ENCODE measurements around the gene ALDOB. TPM values are rescaled to one million over a fixed set of nuclear protein-coding genes. Genes with fewer than 3 reads are reported as not detected.

ALDOB gene
- total and polyA plus RNA-seq, 2 of the 13 experiments (the other 11 are each of a cell fraction or from before 2014, with no cell fraction given), result 0.29 to 0.97 TPM

DNA sequence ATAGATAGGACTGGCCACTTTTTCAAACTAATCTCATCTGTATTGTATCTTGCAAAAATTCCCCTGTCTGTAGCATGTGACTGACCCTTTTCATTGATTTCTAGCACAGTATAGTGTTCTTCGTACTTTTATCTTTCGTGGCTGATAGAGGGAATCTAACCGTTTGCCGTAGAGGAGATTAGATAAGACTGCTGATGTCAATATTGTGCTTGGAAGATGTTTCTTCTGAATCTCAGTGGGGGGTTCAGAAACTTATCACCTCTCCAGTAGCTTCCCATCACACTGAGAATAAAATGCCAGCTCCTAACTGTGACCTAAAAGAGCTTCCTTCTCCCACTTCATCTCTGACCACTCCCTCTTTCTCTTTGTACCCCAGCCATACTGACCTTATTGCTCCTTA is 25.4 kb upstream of the ALDOB start:
- Histone ChIP-seq H3K4me2 (ENCODE audit: low read depth, low read length) (no peak overlapping the region), H3K27ac (ENCODE audit: extremely low read length, insufficient read depth, low read length) (no peak overlapping the region), H3K36me3 (replicated peaks in 1 of 2; ENCODE audit: control insufficient read depth in 1 of 2, insufficient read depth in 2 of 2, low read length in 2 of 2) (no peaks in the 10 kb centered on the region), H3K27me3 (ENCODE audit: control insufficient read depth in 1 of 2, insufficient read depth in 2 of 2, low read length in 2 of 2) (no peaks in the 10 kb centered on the region), H3K9ac (ENCODE audit: insufficient read depth, low read depth, low read length) (no peak overlapping the region), H3K4me3 (replicated peaks in 1 of 3; ENCODE audit: insufficient read depth in 1 of 3, low read depth in 2 of 3, low read length in 3 of 3) (no peak overlapping the region), H2AFZ (ENCODE audit: low read length) (no peak overlapping the region), H3K9me3 (ENCODE audit: low read length) (no peaks in the 10 kb centered on the region), H3K79me2 (ENCODE audit: insufficient read depth, low read length) (no peaks in the 10 kb centered on the region), H4K20me1 (ENCODE audit: insufficient read depth, low read length) (no peaks in the 10 kb centered on the region), H3K4me1 (ENCODE audit: insufficient read depth, low read length) (peaks cover 63% of the 10 kb centered on the region)
- ChIA-PET POLR2A (interaction anchor here (1.0 kb wide), 1 partner anchor 107 kb away, joined by 3 read pairs; no protein-coding TSS in a partner anchor), CTCF (ENCODE audit: low intra/inter-chr PET ratio, low total read pairs) (interaction anchor here (1.2 kb wide), 1 partner anchor 106 kb away, joined by 4 read pairs; no protein-coding TSS in a partner anchor)
- 45% methylated on average over 4 of the region's 4 CpGs for WGBS (ENCODE audit: low lambda C conversion rate)
- DNase-seq (ENCODE audit: low spot score), result no peak
- ATAC-seq, result no peak
- TF ChIP-seq ZNF446 (CRISPR knock-in tag; IDR thresholded peaks at IDR 0.05), result no peak
- TF ChIP-seq, protein P1, sequence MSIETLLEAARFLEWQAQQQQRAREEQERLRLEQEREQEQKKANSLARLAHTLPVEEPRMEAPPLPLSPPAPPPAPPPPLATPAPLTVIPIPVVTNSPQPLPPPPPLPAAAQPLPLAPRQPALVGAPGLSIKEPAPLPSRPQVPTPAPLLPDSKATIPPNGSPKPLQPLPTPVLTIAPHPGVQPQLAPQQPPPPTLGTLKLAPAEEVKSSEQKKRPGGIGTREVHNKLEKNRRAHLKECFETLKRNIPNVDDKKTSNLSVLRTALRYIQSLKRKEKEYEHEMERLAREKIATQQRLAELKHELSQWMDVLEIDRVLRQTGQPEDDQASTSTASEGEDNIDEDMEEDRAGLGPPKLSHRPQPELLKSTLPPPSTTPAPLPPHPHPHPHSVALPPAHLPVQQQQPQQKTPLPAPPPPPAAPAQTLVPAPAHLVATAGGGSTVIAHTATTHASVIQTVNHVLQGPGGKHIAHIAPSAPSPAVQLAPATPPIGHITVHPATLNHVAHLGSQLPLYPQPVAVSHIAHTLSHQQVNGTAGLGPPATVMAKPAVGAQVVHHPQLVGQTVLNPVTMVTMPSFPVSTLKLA (IDR thresholded peaks at IDR 0.05), result no peak
- in situ Hi-C loops (cut with HindIII; ENCODE audit: extremely low pct_ligation_motif_present, low pct_unique_long_range_greater_than_20kb) (no loop called here), intact Hi-C loops (cut with micrococcal nuclease; ENCODE audit: unreplicated experiment) (no loop called here)
- FAIRE-seq, result no peak
- no TSS peak for BruUV-seq (replicated peaks)

DNA sequence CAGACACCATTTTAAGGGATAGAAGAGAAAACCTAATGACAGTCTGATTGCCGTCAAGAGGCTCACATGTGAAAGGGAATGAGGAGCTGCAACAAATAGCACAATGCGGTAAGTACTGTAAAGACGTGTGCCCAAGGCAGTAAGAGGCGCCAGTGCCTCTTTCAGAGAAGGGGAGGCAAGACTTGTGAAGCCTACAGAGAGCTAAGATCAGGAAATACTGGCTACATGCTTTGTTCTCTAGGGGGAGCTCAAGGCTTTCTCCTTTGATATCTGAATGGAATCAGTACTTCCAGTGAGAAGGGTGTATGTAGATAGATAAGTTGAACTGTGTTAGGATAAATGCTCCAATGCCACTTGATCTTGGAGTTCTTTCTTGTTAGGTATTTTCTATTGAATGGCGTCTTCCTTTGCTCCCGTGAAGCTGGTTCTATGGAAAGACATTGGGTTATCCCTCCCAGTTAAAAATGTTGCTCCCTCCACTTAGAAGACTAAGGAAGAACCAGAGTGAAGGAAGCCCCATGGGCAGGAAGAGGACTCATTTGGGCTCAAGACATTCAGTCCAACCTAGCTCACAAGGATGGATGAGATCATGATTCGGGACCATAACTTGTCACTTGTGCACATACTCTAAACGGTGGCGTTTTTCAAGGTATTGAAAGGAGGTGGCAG is 23.5 kb upstream of the ALDOB start:
- Histone ChIP-seq H3K27me3 (ENCODE audit: control insufficient read depth in 1 of 2, insufficient read depth in 2 of 2, low read length in 2 of 2) (no peaks in the 10 kb centered on the region), H3K9me3 (ENCODE audit: low read length) (no peaks in the 10 kb centered on the region), H4K20me1 (ENCODE audit: insufficient read depth, low read length) (no peaks in the 10 kb centered on the region), H3K4me1 (ENCODE audit: insufficient read depth, low read length) (peaks cover 52% of the 10 kb centered on the region), H3K27ac (ENCODE audit: extremely low read length, insufficient read depth, low read length) (no peak overlapping the region), H3K4me3 (replicated peaks in 1 of 3; ENCODE audit: insufficient read depth in 1 of 3, low read depth in 2 of 3, low read length in 3 of 3) (no peak overlapping the region), H3K9ac (ENCODE audit: insufficient read depth, low read depth, low read length) (no peak overlapping the region), H3K4me2 (ENCODE audit: low read depth, low read length) (no peak overlapping the region), H3K79me2 (ENCODE audit: insufficient read depth, low read length) (no peaks in the 10 kb centered on the region), H2AFZ (ENCODE audit: low read length) (peak overlapping the region; percentile 38), H3K36me3 (replicated peaks in 1 of 2; ENCODE audit: control insufficient read depth in 1 of 2, insufficient read depth in 2 of 2, low read length in 2 of 2) (no peaks in the 10 kb centered on the region)
- CTCF ChIA-PET (ENCODE audit: low intra/inter-chr PET ratio, low total read pairs), result interaction anchor here (0.7 to 2.8 kb wide), 5 partner anchors 71 to 147 kb away, joined by 5 to 32 read pairs (median 9); no protein-coding TSS in a partner anchor
- POLR2A ChIA-PET, result interaction anchor here (0.7 to 1.8 kb wide), 6 partner anchors 13 to 143 kb away, joined by 3 to 9 read pairs (median 4); partner anchors contain the start of genes MRPL50, RNF20 and ZNF189
- in situ Hi-C loops (cut with HindIII; ENCODE audit: extremely low pct_ligation_motif_present, low pct_unique_long_range_greater_than_20kb), result loop anchor here (5.0 kb wide), 3 partner anchors 62 to 182 kb away; partner anchors contain the start of genes MRPL50, RNF20 and ZNF189
- DNase-seq (ENCODE audit: low spot score) (peak; percentile 86), FAIRE-seq (peak; percentile 88), ATAC-seq (peak; percentile 95)
- 65% methylated on average over 9 of the region's 9 CpGs for WGBS (ENCODE audit: low lambda C conversion rate)
- no TSS peak for BruUV-seq (replicated peaks)
- intact Hi-C loops (cut with micrococcal nuclease; ENCODE audit: unreplicated experiment), result loop anchor here (1.0 to 5.0 kb wide), 6 partner anchors 38 to 747 kb away; no protein-coding TSS in a partner anchor
- TF ChIP-seq, protein P2, sequence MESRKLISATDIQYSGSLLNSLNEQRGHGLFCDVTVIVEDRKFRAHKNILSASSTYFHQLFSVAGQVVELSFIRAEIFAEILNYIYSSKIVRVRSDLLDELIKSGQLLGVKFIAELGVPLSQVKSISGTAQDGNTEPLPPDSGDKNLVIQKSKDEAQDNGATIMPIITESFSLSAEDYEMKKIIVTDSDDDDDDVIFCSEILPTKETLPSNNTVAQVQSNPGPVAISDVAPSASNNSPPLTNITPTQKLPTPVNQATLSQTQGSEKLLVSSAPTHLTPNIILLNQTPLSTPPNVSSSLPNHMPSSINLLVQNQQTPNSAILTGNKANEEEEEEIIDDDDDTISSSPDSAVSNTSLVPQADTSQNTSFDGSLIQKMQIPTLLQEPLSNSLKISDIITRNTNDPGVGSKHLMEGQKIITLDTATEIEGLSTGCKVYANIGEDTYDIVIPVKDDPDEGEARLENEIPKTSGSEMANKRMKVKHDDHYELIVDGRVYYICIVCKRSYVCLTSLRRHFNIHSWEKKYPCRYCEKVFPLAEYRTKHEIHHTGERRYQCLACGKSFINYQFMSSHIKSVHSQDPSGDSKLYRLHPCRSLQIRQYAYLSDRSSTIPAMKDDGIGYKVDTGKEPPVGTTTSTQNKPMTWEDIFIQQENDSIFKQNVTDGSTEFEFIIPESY (CRISPR knock-in tag; IDR thresholded peaks at IDR 0.05), result peak; percentile 81
- TF ChIP-seq TOE1 (CRISPR knock-in tag; IDR thresholded peaks at IDR 0.05) (0 out of 2 replicates have a peak, but pooled peaks have one; percentile 41), SP140L (CRISPR knock-in tag; IDR thresholded peaks at IDR 0.05; ENCODE audit: borderline replicate concordance) (peak; percentile 81; the same call in 1 of the 2 replicates), ZFY (CRISPR knock-in tag; IDR thresholded peaks at IDR 0.05) (0 out of 2 replicates have a peak, but pooled peaks have one; percentile 9), HDAC1 (CRISPR knock-in tag; IDR thresholded peaks at IDR 0.05) (no peak), ZNF598 (CRISPR knock-in tag; IDR thresholded peaks at IDR 0.05; ENCODE audit: borderline replicate concordance) (no peak)
